Smooth muscle cell (in vitro differentiated cells): ENCODE measurements around the gene THAP10. TPM values are rescaled to one million over a fixed set of nuclear protein-coding genes. Genes with fewer than 3 reads are reported as not detected.
"Not testable (repeated sequence)": the region's sequence is repeated elsewhere in the genome, so short reads cannot be mapped to it uniquely, and the experiment has no call there.

Source experiments
- DNase-seq: peaks from one replicate; lab custom pipeline; 2025; ENCODE audit not compliant: unreplicated experiment; lab: John Stamatoyannopoulos, UW
- H2AFZ ChIP-seq: fragments of 200-600 bp; sonication (generic); 2 replicates; pipeline ENCODE4 v1.6.0; 2016; ENCODE audit warnings: antibody characterized with exemption, low read depth, mild to moderate bottlenecking
- H3F3A ChIP-seq: fragments of 200-600 bp; sonication (generic); 2 replicates; pipeline ENCODE4 v1.6.0; 2017; ENCODE audit warnings: antibody characterized with exemption, low read depth
- H3K27ac ChIP-seq: fragments of 200-600 bp; sonication (generic); 2 replicates; pipeline ENCODE4 v1.5.1; 2016; ENCODE audit warnings: low read depth, mild to moderate bottlenecking
- H3K27me3 ChIP-seq: fragments of 200-600 bp; sonication (generic); 2 replicates; pipeline ENCODE4 v1.6.1; 2016; ENCODE audit warnings: low read depth, mild to moderate bottlenecking
- H3K36me3 ChIP-seq: fragments of 200-600 bp; sonication (generic); 2 replicates; pipeline ENCODE4 v1.5.1; 2016; ENCODE audit warnings: low read depth
- H3K4me1 ChIP-seq: fragments of 200-600 bp; sonication (generic); 2 replicates; pipeline ENCODE4 v1.5.1; 2016; ENCODE audit warnings: low read depth
- H3K4me2 ChIP-seq: fragments of 200-600 bp; sonication (generic); 2 replicates; pipeline ENCODE4 v1.6.0; 2016; ENCODE audit warnings: mild to moderate bottlenecking
- H3K4me3 ChIP-seq: fragments of 200-600 bp; sonication (generic); 2 replicates; pipeline ENCODE4 v1.5.1; 2016; ENCODE audit warnings: mild to moderate bottlenecking
- H3K79me2 ChIP-seq: fragments of 200-600 bp; sonication (generic); 2 replicates; pipeline ENCODE4 v1.6.0; 2016; ENCODE audit warnings: low read depth, mild to moderate bottlenecking
- H3K9ac ChIP-seq: fragments of 200-600 bp; sonication (generic); 2 replicates; pipeline ENCODE4 v1.6.0; 2016; ENCODE audit warnings: low read depth
- H3K9me3 ChIP-seq: fragments of 200-600 bp; sonication (generic); replicated peaks from 2 replicates; pipeline ENCODE4 v1.5.1; 2016; ENCODE audit warnings: low read depth
- H4K20me1 ChIP-seq: fragments of 200-600 bp; sonication (generic); 2 replicates; pipeline ENCODE4 v1.6.0; 2016; ENCODE audit warnings: low read depth
- WGBS: methylation state at CpG from one replicate; pipeline ENCODE4 v1.1.7; 2016; ENCODE audit warnings: low lambda C conversion rate; 5-methylcytosine and 5-hydroxymethylcytosine counted together
- polyA plus RNA-seq: library from polyadenylated mRNA; unstranded; fragments of >200 nt; fragmentation: Nextera tagmentation; extraction: Ambion mirVana; gene quantifications from 2 replicates; pipeline ENCODE4 v1.2.1, GENCODE V29; 2016
- total RNA-seq: library from RNA; depleted of rRNA; stranded (reverse); fragments of >200 nt; gene quantifications from 2 replicates; pipeline ENCODE4 v1.2.3, GENCODE V29; 2014
- TF ChIP-seq, protein P1 (sequence below): fragments of 200-600 bp; sonication (generic); IDR thresholded peaks from 2 replicates; pipeline ENCODE4 v1.5.1; 2017; ENCODE audit warnings: borderline replicate concordance, mild to moderate bottlenecking, antibody characterized with exemption; ENCODE audit not compliant: insufficient read depth, poor library complexity, severe bottlenecking

Gene THAP10
- total and polyA plus RNA-seq, 2 experiments from 2014 or later = 2.0 to 2.1 TPM

DNA sequence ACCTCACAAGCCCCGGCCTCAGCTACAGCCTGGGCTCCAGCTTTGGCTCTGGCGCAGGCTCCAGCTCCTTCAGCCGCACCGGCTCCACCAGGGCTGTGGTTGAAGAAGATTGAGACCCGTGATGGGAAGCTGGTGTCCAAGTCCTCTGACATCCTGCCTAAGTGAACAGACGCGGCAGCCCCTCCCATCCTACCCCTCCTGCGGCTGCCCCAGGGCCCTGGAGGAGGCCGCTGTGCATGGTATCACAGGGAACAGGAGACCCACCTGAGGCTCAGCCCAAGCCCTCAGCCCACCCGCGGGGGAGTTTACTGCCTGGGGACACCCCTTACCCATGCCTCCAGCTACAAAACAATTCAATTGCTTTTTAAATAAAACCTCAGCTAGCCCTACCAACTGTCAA lies 32.2 kb downstream of the THAP10 start:
- no peaks in the 10 kb centered on the region for H3K4me1 ChIP-seq
- H3K9ac ChIP-seq = no peak overlapping the region
- TF ChIP-seq, protein P1, sequence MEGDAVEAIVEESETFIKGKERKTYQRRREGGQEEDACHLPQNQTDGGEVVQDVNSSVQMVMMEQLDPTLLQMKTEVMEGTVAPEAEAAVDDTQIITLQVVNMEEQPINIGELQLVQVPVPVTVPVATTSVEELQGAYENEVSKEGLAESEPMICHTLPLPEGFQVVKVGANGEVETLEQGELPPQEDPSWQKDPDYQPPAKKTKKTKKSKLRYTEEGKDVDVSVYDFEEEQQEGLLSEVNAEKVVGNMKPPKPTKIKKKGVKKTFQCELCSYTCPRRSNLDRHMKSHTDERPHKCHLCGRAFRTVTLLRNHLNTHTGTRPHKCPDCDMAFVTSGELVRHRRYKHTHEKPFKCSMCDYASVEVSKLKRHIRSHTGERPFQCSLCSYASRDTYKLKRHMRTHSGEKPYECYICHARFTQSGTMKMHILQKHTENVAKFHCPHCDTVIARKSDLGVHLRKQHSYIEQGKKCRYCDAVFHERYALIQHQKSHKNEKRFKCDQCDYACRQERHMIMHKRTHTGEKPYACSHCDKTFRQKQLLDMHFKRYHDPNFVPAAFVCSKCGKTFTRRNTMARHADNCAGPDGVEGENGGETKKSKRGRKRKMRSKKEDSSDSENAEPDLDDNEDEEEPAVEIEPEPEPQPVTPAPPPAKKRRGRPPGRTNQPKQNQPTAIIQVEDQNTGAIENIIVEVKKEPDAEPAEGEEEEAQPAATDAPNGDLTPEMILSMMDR = no peak
- no peaks in the 10 kb centered on the region for H3K36me3 ChIP-seq
- no peak overlapping the region for H3K4me3 ChIP-seq
- H4K20me1 ChIP-seq = no peaks in the 10 kb centered on the region
- H2AFZ ChIP-seq = no peak overlapping the region
- H3K79me2 ChIP-seq = no peaks in the 10 kb centered on the region
- no peaks in the 10 kb centered on the region for H3K9me3 ChIP-seq
- DNase-seq = no peak
- H3K27me3 ChIP-seq = no peaks in the 10 kb centered on the region
- H3K27ac ChIP-seq = no peak overlapping the region
- H3F3A ChIP-seq = peaks cover 8% of the 10 kb centered on the region
- 84% methylated on average over 11 of the region's 11 CpGs for WGBS
- no peak overlapping the region for H3K4me2 ChIP-seq

DNA sequence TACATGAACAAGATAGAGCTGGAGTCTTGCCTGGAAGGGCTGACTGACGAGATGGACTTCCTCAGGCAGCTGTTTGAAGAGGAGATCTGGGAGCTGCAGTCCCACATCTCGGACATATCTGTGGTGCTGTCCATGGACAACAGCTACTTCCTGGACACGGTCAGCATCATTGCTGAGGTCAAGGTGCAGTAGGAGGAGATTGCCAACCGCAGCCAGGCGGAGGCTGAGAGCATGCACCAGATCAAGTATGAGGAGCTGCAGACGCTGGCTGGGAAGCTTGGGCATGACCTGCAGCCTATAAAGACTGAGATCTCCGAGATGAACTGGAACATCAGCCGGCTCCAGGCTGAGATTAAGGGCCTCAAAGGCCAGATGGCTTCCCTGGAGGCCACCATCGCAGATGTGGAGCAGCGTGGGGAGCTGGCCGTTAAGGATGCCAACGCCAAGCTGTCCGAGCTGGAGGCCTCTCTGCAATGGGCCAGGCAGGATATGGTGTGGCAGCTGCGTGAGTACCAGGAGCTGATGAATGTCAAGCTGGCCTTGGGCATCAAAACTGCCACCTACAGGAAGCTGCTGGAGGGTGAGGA lies 32.8 kb downstream of the THAP10 start:
- Histone ChIP-seq H3K4me3 (no peak overlapping the region), H3K9me3 (no peaks in the 10 kb centered on the region), H4K20me1 (no peaks in the 10 kb centered on the region), H3F3A (peaks cover 8% of the 10 kb centered on the region), H2AFZ (no peak overlapping the region), H3K36me3 (no peaks in the 10 kb centered on the region), H3K79me2 (no peaks in the 10 kb centered on the region), H3K9ac (no peak overlapping the region), H3K4me1 (peaks cover 3% of the 10 kb centered on the region), H3K27me3 (no peaks in the 10 kb centered on the region), H3K4me2 (no peak overlapping the region), H3K27ac (no peak overlapping the region)
- DNase-seq = no peak
- TF ChIP-seq, protein P1 = no peak
- WGBS = 95% methylated on average over 14 of the region's 14 CpGs

DNA sequence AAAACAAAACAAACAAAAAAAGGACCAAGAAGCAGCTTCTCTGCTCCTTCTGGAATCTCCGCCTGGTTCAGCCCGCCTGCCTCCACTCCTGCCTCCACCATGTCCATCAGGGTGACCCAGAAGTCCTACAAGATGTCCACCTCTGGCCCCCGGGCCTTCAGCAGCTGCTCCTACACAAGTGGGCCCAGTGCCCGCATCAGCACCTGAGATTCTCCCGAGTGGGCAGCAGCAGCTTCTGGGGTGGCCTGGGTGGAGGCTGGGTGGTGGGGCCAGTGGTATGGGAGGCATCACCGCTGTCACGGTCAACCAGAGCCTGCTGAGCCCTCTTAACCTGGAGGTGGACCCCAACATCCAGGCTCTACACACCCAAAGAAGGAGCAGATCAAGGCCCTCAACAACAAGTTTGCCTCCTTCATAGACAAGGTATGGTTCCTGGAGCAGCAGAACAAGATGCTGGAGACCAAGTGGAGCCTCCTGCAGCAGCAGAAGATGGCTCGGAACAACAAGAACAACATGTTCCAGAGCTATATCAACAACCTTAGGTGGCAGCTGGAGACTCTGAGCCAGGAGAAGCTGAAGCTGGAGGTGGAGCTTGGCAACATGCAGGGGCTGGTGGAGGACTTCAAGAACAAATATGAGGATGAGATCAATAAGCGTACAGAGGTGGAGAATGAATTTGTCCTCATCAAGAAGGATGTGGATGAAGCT lies 33.5 kb downstream of the THAP10 start:
- H3K9ac ChIP-seq, H3K27me3 ChIP-seq, H3K27ac ChIP-seq, H3K4me1 ChIP-seq, H3K79me2 ChIP-seq, H3K4me3 ChIP-seq, H3K9me3 ChIP-seq, H3K4me2 ChIP-seq, H3K36me3 ChIP-seq, H3F3A ChIP-seq, H4K20me1 ChIP-seq, H2AFZ ChIP-seq, DNase-seq: not testable (repeated sequence)
- WGBS = 98% methylated on average over 9 of the region's 9 CpGs

DNA sequence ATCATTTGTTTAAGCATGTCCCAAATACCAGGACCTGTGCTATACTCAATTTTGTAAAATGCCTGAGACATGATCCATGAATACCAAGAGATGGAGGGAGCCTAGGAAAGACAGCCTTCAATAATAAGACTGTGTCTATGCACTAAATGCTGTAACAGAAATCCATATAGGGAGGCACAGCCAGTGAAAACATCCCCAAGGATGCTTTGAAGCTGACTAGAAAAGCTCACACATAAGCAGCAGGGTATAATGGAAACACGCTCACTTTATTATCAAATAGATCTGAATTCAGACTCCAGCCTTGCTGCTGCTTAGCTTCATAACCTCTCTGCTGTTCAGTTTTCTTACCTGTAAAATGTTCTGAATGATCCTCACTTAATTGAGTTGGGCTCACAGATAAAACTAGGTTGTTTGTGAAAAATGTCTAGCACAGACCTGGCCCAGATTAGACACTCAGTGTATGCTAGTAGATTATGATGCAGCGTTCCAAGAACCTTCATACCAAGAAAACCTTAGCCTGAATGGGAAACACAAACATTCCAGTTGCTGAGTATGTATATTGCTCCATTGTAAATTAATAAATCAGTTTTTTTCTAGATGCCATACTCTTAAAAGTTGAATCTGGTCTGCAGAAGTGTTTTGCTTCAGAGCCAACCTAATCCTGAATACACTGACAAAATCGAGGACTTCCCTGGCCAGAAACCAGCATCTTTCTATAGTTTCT lies 34.5 kb downstream of the THAP10 start:
- TF ChIP-seq, protein P1 = no peak
- Histone ChIP-seq H3K27me3 (no peaks in the 10 kb centered on the region), H3K4me1 (peaks cover 8% of the 10 kb centered on the region), H2AFZ (no peak overlapping the region), H4K20me1 (no peaks in the 10 kb centered on the region), H3K9me3 (no peaks in the 10 kb centered on the region), H3K36me3 (no peaks in the 10 kb centered on the region), H3K79me2 (no peaks in the 10 kb centered on the region), H3K4me2 (no peak overlapping the region), H3K27ac (peak overlapping the region; percentile 92), H3K4me3 (no peak overlapping the region), H3K9ac (peak overlapping the region; percentile 0), H3F3A (peaks cover 8% of the 10 kb centered on the region)
- DNase-seq = no peak
- WGBS = 82% methylated on average over 3 of the region's 3 CpGs
